Measurements from ENCODE around the gene GPC5. TPM values are rescaled to one million over a fixed set of nuclear protein-coding genes. Genes with fewer than 3 reads are reported as not detected.
"Not testable (repeated sequence)": the region's sequence is repeated elsewhere in the genome, so short reads cannot be mapped to it uniquely, and the experiment has no call there.

Gene GPC5
- total RNA-seq, 1 donor from 2014 or later = 0.17 TPM

DNA sequence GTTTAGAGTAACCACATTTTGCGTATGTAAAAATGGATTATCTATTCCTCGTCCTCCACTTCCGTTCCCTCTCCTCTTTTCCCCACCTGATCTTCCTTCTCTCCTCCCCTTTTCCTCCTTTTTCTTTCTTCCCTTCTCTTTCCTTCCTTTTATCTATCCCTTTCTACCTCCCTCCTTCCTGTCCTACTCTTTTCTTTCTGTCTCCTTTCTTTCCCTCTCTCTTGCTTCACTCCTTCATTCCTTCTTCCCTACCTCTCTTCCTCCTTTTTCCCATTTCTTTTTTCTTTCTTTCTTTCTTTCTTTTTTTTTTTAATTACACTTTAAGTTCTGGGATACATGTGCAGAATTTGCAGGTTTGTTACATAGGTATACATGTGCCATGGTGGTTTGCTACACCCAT lies 1139.7 kb downstream of the GPC5 start:
- Histone ChIP-seq H3K36me3 (ENCODE audit: control insufficient read depth, insufficient read depth, low read length) (no peaks in the 10 kb centered on the region), H3K27me3 (ENCODE audit: control insufficient read depth, insufficient read depth, low read length) (no peaks in the 10 kb centered on the region), H3K4me3 (ENCODE audit: low read depth, low read length) (no peak overlapping the region)
- TF ChIP-seq, protein P1, sequence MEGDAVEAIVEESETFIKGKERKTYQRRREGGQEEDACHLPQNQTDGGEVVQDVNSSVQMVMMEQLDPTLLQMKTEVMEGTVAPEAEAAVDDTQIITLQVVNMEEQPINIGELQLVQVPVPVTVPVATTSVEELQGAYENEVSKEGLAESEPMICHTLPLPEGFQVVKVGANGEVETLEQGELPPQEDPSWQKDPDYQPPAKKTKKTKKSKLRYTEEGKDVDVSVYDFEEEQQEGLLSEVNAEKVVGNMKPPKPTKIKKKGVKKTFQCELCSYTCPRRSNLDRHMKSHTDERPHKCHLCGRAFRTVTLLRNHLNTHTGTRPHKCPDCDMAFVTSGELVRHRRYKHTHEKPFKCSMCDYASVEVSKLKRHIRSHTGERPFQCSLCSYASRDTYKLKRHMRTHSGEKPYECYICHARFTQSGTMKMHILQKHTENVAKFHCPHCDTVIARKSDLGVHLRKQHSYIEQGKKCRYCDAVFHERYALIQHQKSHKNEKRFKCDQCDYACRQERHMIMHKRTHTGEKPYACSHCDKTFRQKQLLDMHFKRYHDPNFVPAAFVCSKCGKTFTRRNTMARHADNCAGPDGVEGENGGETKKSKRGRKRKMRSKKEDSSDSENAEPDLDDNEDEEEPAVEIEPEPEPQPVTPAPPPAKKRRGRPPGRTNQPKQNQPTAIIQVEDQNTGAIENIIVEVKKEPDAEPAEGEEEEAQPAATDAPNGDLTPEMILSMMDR (IDR thresholded peaks at IDR 0.05; ENCODE audit: insufficient read depth, low read length, poor library complexity, severe bottlenecking) = no peak
- DNase-seq (ENCODE audit: low read depth) = no peak

DNA sequence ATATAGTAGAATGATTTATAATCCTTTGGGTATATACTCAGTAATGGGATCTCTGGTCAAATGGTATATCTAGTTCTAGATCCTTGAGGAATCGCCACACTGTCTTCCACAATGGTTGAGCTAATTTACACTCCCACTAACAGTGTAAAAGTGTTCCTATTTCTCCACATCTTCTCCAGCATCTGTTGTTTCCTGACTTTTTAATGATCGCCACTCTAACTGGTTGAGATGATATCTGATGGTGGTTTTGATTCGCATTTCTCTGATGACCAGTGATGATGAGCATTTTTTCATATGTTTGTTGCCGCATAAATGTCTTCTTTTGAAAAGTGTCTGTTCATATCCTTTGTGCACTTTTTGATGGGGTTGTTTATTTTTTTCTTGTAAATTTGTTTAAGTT lies 1140.7 kb downstream of the GPC5 start:
- not testable (repeated sequence) for H3K36me3 ChIP-seq (ENCODE audit: control insufficient read depth, insufficient read depth, low read length); H3K27me3 ChIP-seq (ENCODE audit: control insufficient read depth, insufficient read depth, low read length); DNase-seq (ENCODE audit: low read depth); H3K4me3 ChIP-seq (ENCODE audit: low read depth, low read length)

DNA sequence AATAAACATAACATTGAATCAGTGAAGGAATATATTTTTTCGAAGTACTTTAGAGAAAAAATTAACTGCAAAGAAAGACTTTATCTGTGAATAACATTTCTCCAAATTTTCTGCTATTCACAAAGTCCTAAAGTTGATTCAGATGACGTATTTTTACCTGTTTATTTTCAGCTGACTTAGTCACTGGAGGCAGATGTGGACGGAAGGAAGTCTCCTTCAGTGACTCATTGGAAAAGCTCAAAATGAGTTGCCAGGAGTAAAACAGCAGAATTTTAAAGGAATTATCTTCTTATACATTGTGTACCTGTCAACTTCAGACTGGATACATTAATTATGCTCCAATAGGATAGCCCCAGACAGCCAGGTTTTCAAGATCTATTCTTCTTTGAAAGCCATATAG lies 1148.8 kb downstream of the GPC5 start:
- DNase-seq (ENCODE audit: low read depth) = peak; percentile 4
- H3K36me3 ChIP-seq (ENCODE audit: control insufficient read depth, insufficient read depth, low read length) = no peaks in the 10 kb centered on the region
- H3K27me3 ChIP-seq (ENCODE audit: control insufficient read depth, insufficient read depth, low read length) = no peaks in the 10 kb centered on the region
- no peak overlapping the region for H3K4me3 ChIP-seq (ENCODE audit: low read depth, low read length)
- TF ChIP-seq, protein P1 (IDR thresholded peaks at IDR 0.05; ENCODE audit: insufficient read depth, low read length, poor library complexity, severe bottlenecking) = no peak

DNA sequence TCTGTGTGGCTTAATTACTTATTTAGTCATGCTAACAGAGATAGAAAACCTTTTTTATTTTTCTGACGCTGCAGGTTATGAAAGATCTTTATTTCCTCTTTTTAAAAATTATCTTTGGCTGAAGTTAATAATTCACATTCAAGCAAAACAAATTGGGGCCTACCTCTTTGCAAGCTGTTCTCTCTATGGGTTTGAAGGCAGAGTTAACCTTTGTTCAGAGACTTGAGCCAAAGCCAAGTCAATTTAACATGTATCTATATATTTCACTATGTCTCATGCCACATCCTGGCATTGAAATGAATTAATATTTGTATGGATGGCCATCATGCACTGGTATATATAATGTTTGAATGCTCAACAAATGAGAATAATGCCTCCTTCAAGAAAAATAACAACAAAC lies 1150.9 kb downstream of the GPC5 start:
- DNase-seq (ENCODE audit: low read depth) = no peak
- TF ChIP-seq, protein P1 (IDR thresholded peaks at IDR 0.05; ENCODE audit: insufficient read depth, low read length, poor library complexity, severe bottlenecking) = no peak
- Histone ChIP-seq H3K36me3 (ENCODE audit: control insufficient read depth, insufficient read depth, low read length) (no peaks in the 10 kb centered on the region), H3K4me3 (ENCODE audit: low read depth, low read length) (no peak overlapping the region), H3K27me3 (ENCODE audit: control insufficient read depth, insufficient read depth, low read length) (no peaks in the 10 kb centered on the region)

DNA sequence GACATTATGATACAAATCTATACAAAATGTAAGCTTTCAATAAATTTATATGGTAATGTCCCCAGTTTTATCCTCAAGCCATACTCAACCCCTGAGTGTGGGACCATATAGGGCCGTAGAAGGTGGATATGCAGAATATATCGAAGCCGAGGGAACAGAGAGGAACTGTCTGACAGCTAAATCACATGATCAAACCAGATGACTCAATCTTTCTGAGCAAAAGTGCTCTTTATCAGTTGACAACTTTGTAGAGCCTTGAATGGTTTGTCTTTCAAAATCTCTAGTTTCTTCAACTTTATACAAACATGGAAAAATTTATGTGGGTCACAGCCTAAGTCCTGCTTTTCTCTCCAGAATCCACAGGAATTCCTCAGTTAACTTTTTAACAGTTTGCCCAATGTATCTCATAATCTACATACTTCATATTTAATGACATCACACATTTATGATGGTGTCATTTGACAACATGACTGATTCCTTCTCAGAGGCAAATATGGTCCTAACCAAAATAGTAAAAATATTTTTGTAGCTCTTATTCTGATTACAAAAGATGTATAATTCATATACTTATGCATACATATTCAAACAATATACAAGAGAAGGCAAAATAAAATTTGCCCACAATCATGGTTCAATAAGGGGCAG lies 1155.2 kb downstream of the GPC5 start:
- Histone ChIP-seq H3K27me3 (ENCODE audit: control insufficient read depth, insufficient read depth, low read length) (no peaks in the 10 kb centered on the region), H3K4me3 (ENCODE audit: low read depth, low read length) (no peak overlapping the region), H3K36me3 (ENCODE audit: control insufficient read depth, insufficient read depth, low read length) (no peaks in the 10 kb centered on the region)
- TF ChIP-seq, protein P1 (IDR thresholded peaks at IDR 0.05; ENCODE audit: insufficient read depth, low read length, poor library complexity, severe bottlenecking) = no peak
- no peak for DNase-seq (ENCODE audit: low read depth)

DNA sequence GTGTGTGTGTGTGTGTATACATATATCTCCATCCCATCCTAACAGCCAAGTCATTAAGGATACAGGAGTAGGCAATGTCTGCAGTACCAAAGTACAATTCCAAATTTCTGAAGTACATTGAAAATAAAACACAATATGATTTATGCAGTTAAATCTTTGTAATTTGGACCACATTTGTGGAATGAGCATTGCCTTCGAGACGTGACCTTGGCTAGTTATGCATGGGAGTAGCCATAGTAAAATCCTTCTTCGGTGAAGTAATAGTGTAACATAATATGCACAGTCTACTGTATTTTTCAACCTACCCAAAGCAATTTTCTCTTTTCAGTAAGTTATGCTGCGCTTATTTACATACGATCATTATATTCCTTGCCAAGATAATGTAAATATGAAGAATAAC lies 1162.5 kb downstream of the GPC5 start:
- Histone ChIP-seq H3K27me3 (ENCODE audit: control insufficient read depth, insufficient read depth, low read length) (no peaks in the 10 kb centered on the region), H3K36me3 (ENCODE audit: control insufficient read depth, insufficient read depth, low read length) (no peaks in the 10 kb centered on the region), H3K4me3 (ENCODE audit: low read depth, low read length) (no peak overlapping the region)
- DNase-seq (ENCODE audit: low read depth) = no peak
- TF ChIP-seq, protein P1 (IDR thresholded peaks at IDR 0.05; ENCODE audit: insufficient read depth, low read length, poor library complexity, severe bottlenecking) = no peak
